PC-9 (cell line): ENCODE results near the gene NGEF. TPM values are rescaled to one million over a fixed set of nuclear protein-coding genes. Genes with fewer than 3 reads are reported as not detected.

Experiments
- BruUV-seq: library from RNA; stranded (reverse); fragments of 400-500 nt; replicated peaks from 2 replicates; lab custom pipeline; 2021; lab: Mats Ljungman, UMichigan
- CTCF ChIA-PET: fragments of 300-600 bp; sonication (Branson Sonifier 250); formaldehyde crosslinking; loops from one replicate; lab custom pipeline; 2022; ENCODE audit warnings: antibody characterized with exemption; lab: Charles Lee
- POLR2A ChIA-PET: fragments of 300-600 bp; sonication (Branson Sonifier 250); formaldehyde crosslinking; loops from one replicate; lab custom pipeline; 2022; ENCODE audit warnings: antibody characterized with exemption; ENCODE audit not compliant: unreplicated experiment; lab: Charles Lee
- DNase-seq, 2 experiments: peaks; one replicate each; pipeline versions ENCODE4 v3.0.0 to v3.0.0-alpha.2; 2015 to 2022; ENCODE audit warnings: mixed read lengths in 1 of 2
- H2AFZ ChIP-seq: fragments of 200-600 bp; sonication (generic); 2 replicates; pipeline ENCODE4 v1.8.1; 2017; ENCODE audit warnings: antibody characterized with exemption
- H3F3A ChIP-seq: fragments of 200-600 bp; sonication (generic); 2 replicates; pipeline ENCODE4 v1.8.1; 2017; ENCODE audit warnings: antibody characterized with exemption, mild to moderate bottlenecking, low read depth; ENCODE audit not compliant: insufficient read depth
- H3K27ac ChIP-seq: fragments of 200-600 bp; sonication (generic); 2 replicates; pipeline ENCODE4 v1.6.1; 2016; ENCODE audit warnings: mixed run types
- H3K27me3 ChIP-seq: fragments of 200-600 bp; sonication (generic); 2 replicates; pipeline ENCODE4 v1.6.1; 2016; ENCODE audit warnings: low read depth, mixed run types; ENCODE audit not compliant: insufficient read depth
- H3K36me3 ChIP-seq: fragments of 200-600 bp; sonication (generic); 2 replicates; pipeline ENCODE4 v1.6.1; 2016; ENCODE audit warnings: low read depth, mixed run types
- H3K4me1 ChIP-seq: fragments of 200-600 bp; sonication (generic); replicated peaks from 2 replicates; pipeline ENCODE4 v1.6.1; 2016; ENCODE audit warnings: mixed run types; ENCODE audit not compliant: insufficient read depth
- H3K4me2 ChIP-seq: fragments of 200-600 bp; sonication (generic); 2 replicates; pipeline ENCODE4 v1.6.1; 2017; ENCODE audit warnings: mixed run types
- H3K4me3 ChIP-seq: fragments of 200-600 bp; sonication (generic); 2 replicates; pipeline ENCODE4 v1.6.1; 2016; ENCODE audit warnings: mixed run types
- H3K79me2 ChIP-seq: fragments of 200-600 bp; sonication (generic); 2 replicates; pipeline ENCODE4 v1.6.1; 2017; ENCODE audit warnings: low read depth, mixed run types
- H3K9me2 ChIP-seq: fragments of 200-600 bp; sonication (generic); 2 replicates; pipeline ENCODE4 v1.8.1; 2017; ENCODE audit warnings: mild to moderate bottlenecking; ENCODE audit not compliant: insufficient read depth
- H3K9me3 ChIP-seq: fragments of 200-600 bp; sonication (generic); 2 replicates; pipeline ENCODE4 v1.8.1; 2016; ENCODE audit warnings: low read depth; ENCODE audit not compliant: insufficient read depth
- H4K20me1 ChIP-seq: fragments of 200-600 bp; sonication (generic); 2 replicates; pipeline ENCODE4 v1.8.1; 2017; ENCODE audit not compliant: insufficient read depth
- EZH2 ChIP-seq: fragments of 200-600 bp; sonication (generic); IDR thresholded peaks from 2 replicates; pipeline ENCODE4 v1.8.0; 2017; ENCODE audit warnings: antibody characterized with exemption, low read depth
- intact Hi-C: fragments of 100-400 bp; cut with micrococcal nuclease; formaldehyde crosslinking; loops from one replicate; pipeline ENCODE4 v1.10.0; 2022; ENCODE audit not compliant: unreplicated experiment
- total RNA-seq: library from RNA; stranded (reverse); gene quantifications from 2 replicates; pipeline ENCODE4 v1.2.3, GENCODE V29; 2021
- TF ChIP-seq, protein P1 (sequence below): fragments of 200-600 bp; sonication (generic); conservative IDR thresholded peaks from 2 replicates; pipeline ENCODE4 v1.6.1; 2017; ENCODE audit warnings: mixed run types, antibody characterized with exemption, mild to moderate bottlenecking, moderate library complexity

The NGEF gene
- total RNA-seq, 1 experiment from 2014 or later = 55.3 TPM

DNA sequence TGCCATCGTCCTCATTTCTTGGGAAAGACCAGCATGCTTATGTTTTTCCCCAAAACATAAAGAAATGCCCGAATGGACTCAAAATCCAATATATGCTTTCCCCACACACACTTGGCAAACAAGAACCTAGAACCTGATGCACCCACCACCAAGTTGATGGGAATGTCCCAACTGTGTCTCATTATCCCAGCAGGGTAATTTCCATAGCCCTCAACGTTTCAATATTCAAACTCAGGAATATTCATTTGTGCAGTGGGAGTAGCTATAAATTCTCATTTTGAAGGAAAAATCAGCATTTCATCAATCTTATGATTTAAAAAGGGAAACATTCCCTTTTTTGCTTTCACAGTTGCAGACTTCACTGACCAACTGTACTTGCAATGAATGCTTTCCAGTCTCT, 92.3 kb downstream of the NGEF start:
- H3K27me3 ChIP-seq = no peaks in the 10 kb centered on the region
- no peaks in the 10 kb centered on the region for H3K79me2 ChIP-seq
- no peak for TF ChIP-seq EZH2
- TF ChIP-seq, protein P1, sequence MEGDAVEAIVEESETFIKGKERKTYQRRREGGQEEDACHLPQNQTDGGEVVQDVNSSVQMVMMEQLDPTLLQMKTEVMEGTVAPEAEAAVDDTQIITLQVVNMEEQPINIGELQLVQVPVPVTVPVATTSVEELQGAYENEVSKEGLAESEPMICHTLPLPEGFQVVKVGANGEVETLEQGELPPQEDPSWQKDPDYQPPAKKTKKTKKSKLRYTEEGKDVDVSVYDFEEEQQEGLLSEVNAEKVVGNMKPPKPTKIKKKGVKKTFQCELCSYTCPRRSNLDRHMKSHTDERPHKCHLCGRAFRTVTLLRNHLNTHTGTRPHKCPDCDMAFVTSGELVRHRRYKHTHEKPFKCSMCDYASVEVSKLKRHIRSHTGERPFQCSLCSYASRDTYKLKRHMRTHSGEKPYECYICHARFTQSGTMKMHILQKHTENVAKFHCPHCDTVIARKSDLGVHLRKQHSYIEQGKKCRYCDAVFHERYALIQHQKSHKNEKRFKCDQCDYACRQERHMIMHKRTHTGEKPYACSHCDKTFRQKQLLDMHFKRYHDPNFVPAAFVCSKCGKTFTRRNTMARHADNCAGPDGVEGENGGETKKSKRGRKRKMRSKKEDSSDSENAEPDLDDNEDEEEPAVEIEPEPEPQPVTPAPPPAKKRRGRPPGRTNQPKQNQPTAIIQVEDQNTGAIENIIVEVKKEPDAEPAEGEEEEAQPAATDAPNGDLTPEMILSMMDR = no peak
- no peaks in the 10 kb centered on the region for H3K36me3 ChIP-seq
- H3K4me3 ChIP-seq = no peak overlapping the region
- ChIA-PET POLR2A (no interaction called here), CTCF (no interaction called here)
- intact Hi-C loops = no loop called here
- H3K9me2 ChIP-seq = no peaks in the 10 kb centered on the region
- DNase-seq = no peak
- H3K9me3 ChIP-seq = no peaks in the 10 kb centered on the region
- H3F3A ChIP-seq = no peaks in the 10 kb centered on the region
- no peak overlapping the region for H3K4me2 ChIP-seq
- no peaks in the 10 kb centered on the region for H4K20me1 ChIP-seq
- H3K27ac ChIP-seq = no peak overlapping the region
- no peak overlapping the region for H2AFZ ChIP-seq
- H3K4me1 ChIP-seq = no peaks in the 10 kb centered on the region
- BruUV-seq = no TSS peak

DNA sequence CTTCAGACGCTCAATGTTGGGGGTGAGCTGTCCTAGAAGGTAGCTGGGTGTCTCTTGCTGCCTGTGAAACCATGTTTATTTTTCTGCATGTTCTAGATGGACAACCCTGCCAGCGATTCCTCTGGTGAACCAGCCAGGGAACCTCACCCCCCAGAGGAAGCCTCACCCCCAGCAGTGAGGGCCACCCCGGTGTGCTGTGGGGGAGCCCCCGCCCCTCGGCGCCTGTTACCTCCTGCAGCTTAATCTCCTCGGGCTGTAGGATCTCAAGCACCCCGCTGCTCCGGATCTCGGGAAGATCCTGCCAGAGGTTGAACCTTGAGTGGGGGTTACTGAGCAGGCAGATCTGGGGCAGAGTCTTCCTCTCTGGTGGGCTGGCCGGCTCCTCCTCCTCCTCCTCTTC, 93.0 kb downstream of the NGEF start:
- H3K4me1 ChIP-seq = no peaks in the 10 kb centered on the region
- H3K4me2 ChIP-seq = no peak overlapping the region
- H4K20me1 ChIP-seq = no peaks in the 10 kb centered on the region
- no peaks in the 10 kb centered on the region for H3K9me3 ChIP-seq
- no peaks in the 10 kb centered on the region for H3K36me3 ChIP-seq
- POLR2A ChIA-PET = interaction anchor here (0.7 kb wide), 1 partner anchor 29 kb away, joined by 3 read pairs; no protein-coding TSS in a partner anchor
- TF ChIP-seq, protein P1 = no peak
- no peak for TF ChIP-seq EZH2
- H3K27ac ChIP-seq = no peak overlapping the region
- H3K79me2 ChIP-seq = no peaks in the 10 kb centered on the region
- intact Hi-C loops = no loop called here
- H2AFZ ChIP-seq = no peak overlapping the region
- CTCF ChIA-PET = no interaction called here
- no peaks in the 10 kb centered on the region for H3K27me3 ChIP-seq
- no peak for DNase-seq
- no peaks in the 10 kb centered on the region for H3F3A ChIP-seq
- no TSS peak for BruUV-seq
- no peaks in the 10 kb centered on the region for H3K9me2 ChIP-seq
- H3K4me3 ChIP-seq = no peak overlapping the region

DNA sequence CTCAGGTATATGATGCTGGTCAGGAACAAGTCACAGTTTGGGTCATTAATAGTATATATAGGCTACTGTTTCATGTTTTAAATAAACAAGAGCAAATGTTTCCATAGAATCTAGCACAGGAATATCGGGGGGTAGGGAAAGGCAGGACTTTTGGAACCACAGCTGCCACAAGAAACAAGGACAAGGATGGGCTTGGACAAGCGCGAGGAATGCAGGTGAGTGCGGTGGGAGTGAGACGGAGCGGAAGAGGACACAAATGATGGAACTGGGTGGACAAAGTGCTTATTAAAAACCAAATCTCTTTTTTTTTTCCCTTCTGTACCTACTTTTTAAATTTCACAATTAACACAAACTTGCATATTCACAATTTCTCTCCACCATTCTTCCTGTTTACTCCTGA, 93.9 kb downstream of the NGEF start:
- intact Hi-C loops = no loop called here
- Histone ChIP-seq H3K4me3 (no peak overlapping the region), H3F3A (no peaks in the 10 kb centered on the region), H3K27me3 (no peaks in the 10 kb centered on the region), H3K4me1 (no peaks in the 10 kb centered on the region), H2AFZ (no peak overlapping the region), H3K27ac (no peak overlapping the region), H4K20me1 (no peaks in the 10 kb centered on the region), H3K9me2 (no peaks in the 10 kb centered on the region), H3K36me3 (no peaks in the 10 kb centered on the region), H3K4me2 (no peak overlapping the region), H3K9me3 (no peaks in the 10 kb centered on the region), H3K79me2 (no peaks in the 10 kb centered on the region)
- BruUV-seq = no TSS peak
- TF ChIP-seq, protein P1 = no peak
- no peak for TF ChIP-seq EZH2
- CTCF ChIA-PET = no interaction called here
- no peak for DNase-seq
- POLR2A ChIA-PET = no interaction called here
